Right hindlimb (tissue), 1 donor: ENCODE measurements around the gene STAP1.
"Not testable (repeated sequence)": the region's sequence is repeated elsewhere in the genome, so short reads cannot be mapped to it uniquely, and the experiment has no call there.

Source experiments
- DNase-seq: peaks from one replicate; pipeline ENCODE4 v3.0.0-alpha.2; 2018

STAP1 gene

GRCh38 chr4:67634741-67635140 is 76.2 kb downstream of the STAP1 start:
- no peak for DNase-seq

DNA sequence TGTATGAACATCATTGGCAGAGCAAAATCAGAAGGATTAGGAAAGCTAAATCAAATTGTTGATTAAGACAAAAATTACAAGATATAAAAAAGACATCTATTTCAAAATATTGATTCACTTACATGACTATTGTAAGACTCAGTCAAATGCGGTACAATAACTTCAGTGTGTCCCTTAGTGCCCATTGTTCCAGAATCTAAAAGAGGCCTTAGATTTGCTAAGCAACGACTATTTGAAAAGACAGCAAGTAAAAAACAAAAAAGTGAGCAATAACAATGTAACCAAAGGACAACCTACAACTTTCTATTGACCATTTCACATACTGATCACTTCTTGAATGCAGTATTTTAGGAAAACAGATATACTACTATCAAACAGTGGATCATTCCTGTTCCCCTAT is 76.8 kb downstream of the STAP1 start:
- no peak for DNase-seq

GRCh38 chr4:67636978-67637377 is 78.5 kb downstream of the STAP1 start:
- not testable (repeated sequence) for DNase-seq

DNA sequence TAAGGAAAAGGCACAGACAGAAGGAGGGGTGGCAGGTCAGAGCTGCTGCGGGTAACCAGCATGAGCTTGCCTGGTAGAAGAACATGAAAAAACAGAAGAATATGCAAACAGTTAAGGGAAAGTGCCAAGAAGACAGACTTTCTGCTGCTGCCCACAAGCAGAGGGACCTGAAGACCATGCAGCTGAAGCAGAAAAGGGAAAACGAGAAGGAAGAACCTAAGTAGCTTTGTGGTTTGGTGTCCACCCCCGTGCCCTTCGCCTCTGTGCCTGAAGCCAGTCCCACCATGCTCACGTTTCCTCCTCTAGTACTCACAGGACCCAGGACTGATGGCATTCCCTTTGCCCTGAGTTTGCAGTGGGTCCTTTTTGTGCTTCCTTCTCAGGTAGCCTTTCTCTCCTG is 79.6 kb downstream of the STAP1 start:
- no peak for DNase-seq

DNA sequence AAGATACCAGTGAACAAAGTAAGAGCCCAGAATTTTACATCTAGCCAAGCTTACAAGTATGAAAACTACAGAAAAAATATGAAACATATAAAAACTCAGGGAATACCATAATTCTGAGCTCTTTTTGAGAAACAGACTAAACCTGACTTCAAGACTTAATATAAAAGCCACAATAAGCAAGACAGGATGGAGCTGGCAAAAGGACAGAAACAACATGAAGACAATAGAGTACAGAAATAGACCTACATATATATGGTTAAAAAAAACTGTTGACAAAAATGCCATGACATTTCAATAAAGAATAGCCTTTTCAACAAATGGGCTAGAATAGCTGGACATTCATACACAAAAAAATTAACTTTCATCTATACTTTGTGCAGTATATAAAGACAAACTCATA is 93.0 kb downstream of the STAP1 start:
- DNase-seq = no peak
